Body of pancreas (tissue), 4 donors: Measurements from ENCODE around the gene ESYT2. TPM values are rescaled to one million over a fixed set of nuclear protein-coding genes. Genes with fewer than 3 reads are reported as not detected.
A peak's percentile ranks its signal among the peaks of the same experiment; 100 is the strongest.

Experiments
- ATAC-seq: fragments of 150-250 bp; one replicate; pipeline ENCODE4 v1.9.1; 2016
- DNase-seq, 4 donors: peaks; one replicate each; pipeline ENCODE4 v3.0.0-alpha.2; 2019
- H3K27ac ChIP-seq, 4 donors: fragments of 200-600 bp; sonication (generic); 1 replicate in 3 of 4; 2 replicates in 1 of 4; pipeline versions ENCODE4 v1.5.1 to v1.6.1; 2016 to 2019; ENCODE audit warnings: mild to moderate bottlenecking in 1 of 4, mixed read lengths in 1 of 4, moderate library complexity in 1 of 4
- H3K27me3 ChIP-seq, 2 donors: fragments of 200-600 bp; sonication (generic); one replicate each; pipeline ENCODE4 v1.6.0; 2016; ENCODE audit warnings: mild to moderate bottlenecking in 1 of 2
- H3K36me3 ChIP-seq, 2 donors: fragments of 200-600 bp; sonication (generic); replicated peaks in 1 of 2; 2 replicates each; pipeline ENCODE4 v1.5.1; 2016; ENCODE audit warnings: low read depth in 2 of 2; ENCODE audit not compliant: insufficient read depth in 1 of 2
- H3K4me1 ChIP-seq: fragments of 200-600 bp; sonication (generic); one replicate; pipeline ENCODE4 v1.6.0; 2016
- H3K4me3 ChIP-seq, 2 donors: fragments of 200-600 bp; sonication (generic); 1 replicate in 1 of 2; 2 replicates in 1 of 2; pipeline ENCODE4 v1.5.1; 2016 to 2019
- H3K9me3 ChIP-seq, 3 donors: fragments of 200-600 bp; sonication (generic); 1 replicate in 2 of 3; 2 replicates in 1 of 3; pipeline ENCODE4 v1.5.1; 2016
- POLR2A ChIP-seq, 3 donors: fragments of 450-650 bp; IDR thresholded peaks; one replicate each; pipeline ENCODE4 v1.6.1; 2016; ENCODE audit warnings: antibody characterized with exemption in 3 of 3, mild to moderate bottlenecking in 2 of 3
- WGBS, 2 donors: methylation state at CpG; one replicate each; pipeline ENCODE4 v1.1.5; 2017; 5-methylcytosine and 5-hydroxymethylcytosine counted together
- intact Hi-C: fragments of 100-400 bp; cut with DNase I; formaldehyde crosslinking; loops from one replicate; pipeline ENCODE4 v1.15.1; 2023
- total RNA-seq, 2 donors: library from RNA; depleted of rRNA; stranded (reverse); fragments of >200 nt; gene quantifications; one replicate each; pipeline ENCODE4 v1.1.0, GENCODE V29; 2016
- TF ChIP-seq, protein P1 (sequence below), 7 experiments: fragments of 450-650 bp in 4 of 7; fragments of 200-600 bp in 3 of 7; sonication (generic) in 3 of 7; IDR thresholded peaks; one replicate each; pipeline ENCODE4 v1.5.1; 2016 to 2019; ENCODE audit warnings: antibody characterized with exemption in 7 of 7

Gene ESYT2
- total RNA-seq, 2 donors from 2014 or later, result 35.9 to 40.5 TPM

DNA sequence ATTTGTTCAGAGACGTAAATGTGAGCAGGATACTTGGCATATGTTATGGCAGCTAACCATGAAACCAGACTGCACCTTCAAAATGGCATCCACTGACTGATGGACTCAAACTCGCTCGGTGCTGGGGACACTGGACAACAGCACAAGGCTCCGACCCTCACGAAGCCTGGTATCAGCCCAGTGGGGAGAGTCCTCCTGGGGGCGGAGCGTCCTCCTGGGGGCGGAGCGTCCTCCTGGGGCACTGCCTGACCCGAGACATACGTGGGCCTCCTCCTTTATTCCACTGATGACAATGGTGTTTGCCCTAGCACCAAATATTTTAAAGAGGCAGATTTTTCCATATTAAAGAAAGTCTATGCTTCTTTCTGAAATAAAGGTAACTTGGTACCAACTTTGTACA is 39.5 kb downstream of the ESYT2 start:
- no peaks in the 10 kb centered on the region for H3K9me3 ChIP-seq
- DNase-seq, result no peak
- intact Hi-C loops, result no loop called here
- 93 to 98% methylated on average over 11 of the region's 11 CpGs for WGBS, 2 donors
- H3K27me3 ChIP-seq, result no peaks in the 10 kb centered on the region
- no peak for ATAC-seq
- no peak overlapping the region for H3K27ac ChIP-seq
- H3K36me3 ChIP-seq, result peaks cover 0 to 2% of the 10 kb centered on the region in 2 donors
- H3K4me3 ChIP-seq, result no peak overlapping the region
- TF ChIP-seq, protein P1, sequence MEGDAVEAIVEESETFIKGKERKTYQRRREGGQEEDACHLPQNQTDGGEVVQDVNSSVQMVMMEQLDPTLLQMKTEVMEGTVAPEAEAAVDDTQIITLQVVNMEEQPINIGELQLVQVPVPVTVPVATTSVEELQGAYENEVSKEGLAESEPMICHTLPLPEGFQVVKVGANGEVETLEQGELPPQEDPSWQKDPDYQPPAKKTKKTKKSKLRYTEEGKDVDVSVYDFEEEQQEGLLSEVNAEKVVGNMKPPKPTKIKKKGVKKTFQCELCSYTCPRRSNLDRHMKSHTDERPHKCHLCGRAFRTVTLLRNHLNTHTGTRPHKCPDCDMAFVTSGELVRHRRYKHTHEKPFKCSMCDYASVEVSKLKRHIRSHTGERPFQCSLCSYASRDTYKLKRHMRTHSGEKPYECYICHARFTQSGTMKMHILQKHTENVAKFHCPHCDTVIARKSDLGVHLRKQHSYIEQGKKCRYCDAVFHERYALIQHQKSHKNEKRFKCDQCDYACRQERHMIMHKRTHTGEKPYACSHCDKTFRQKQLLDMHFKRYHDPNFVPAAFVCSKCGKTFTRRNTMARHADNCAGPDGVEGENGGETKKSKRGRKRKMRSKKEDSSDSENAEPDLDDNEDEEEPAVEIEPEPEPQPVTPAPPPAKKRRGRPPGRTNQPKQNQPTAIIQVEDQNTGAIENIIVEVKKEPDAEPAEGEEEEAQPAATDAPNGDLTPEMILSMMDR (IDR thresholded peaks at IDR 0.05), result no peak
- no peak for TF ChIP-seq POLR2A (IDR thresholded peaks at IDR 0.05)
- no peaks in the 10 kb centered on the region for H3K4me1 ChIP-seq

DNA sequence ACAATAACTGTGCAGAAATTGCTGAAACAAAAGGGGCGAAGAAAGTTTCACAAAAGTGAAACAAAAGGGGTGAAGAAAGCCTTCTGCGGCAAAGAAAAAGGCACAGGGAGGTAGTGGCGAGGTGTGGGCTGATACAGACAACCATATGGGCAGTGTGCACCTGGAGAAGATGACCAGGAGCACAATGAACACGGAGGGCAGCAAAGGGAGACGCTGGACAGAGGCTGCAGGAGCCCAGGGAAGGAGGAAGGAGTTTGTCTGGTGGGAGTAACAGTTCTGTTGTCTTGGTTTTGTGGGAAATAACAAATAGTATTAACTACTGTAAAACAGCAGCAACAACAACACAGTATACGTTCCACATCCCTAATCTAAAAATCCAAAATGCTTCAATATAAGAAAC is 42.4 kb downstream of the ESYT2 start:
- Histone ChIP-seq H3K27me3 (no peaks in the 10 kb centered on the region), H3K9me3 (no peaks in the 10 kb centered on the region), H3K4me3 (no peak overlapping the region), H3K27ac (no peak overlapping the region), H3K4me1 (no peaks in the 10 kb centered on the region), H3K36me3 (peaks cover 0 to 3% of the 10 kb centered on the region in 2 donors)
- TF ChIP-seq POLR2A (IDR thresholded peaks at IDR 0.05), result no peak
- TF ChIP-seq, protein P1 (IDR thresholded peaks at IDR 0.05), result no peak
- intact Hi-C loops, result no loop called here
- WGBS, 2 donors, result 90 to 92% methylated on average over 6 of the region's 6 CpGs
- no peak for ATAC-seq
- no peak for DNase-seq

- H3K4me3 ChIP-seq, result no peak overlapping the region
- DNase-seq (no peak), ATAC-seq (no peak)
- no peaks in the 10 kb centered on the region for H3K27me3 ChIP-seq
- H3K36me3 ChIP-seq, result peaks cover 0 to 3% of the 10 kb centered on the region in 2 donors
- TF ChIP-seq POLR2A (IDR thresholded peaks at IDR 0.05), result no peak
- TF ChIP-seq, protein P1 (IDR thresholded peaks at IDR 0.05), result no peak
- 88 to 92% methylated on average over 7 of the region's 7 CpGs for WGBS, 2 donors
- peaks cover 8% of the 10 kb centered on the region for H3K4me1 ChIP-seq
- no peak overlapping the region for H3K27ac ChIP-seq
- no peaks in the 10 kb centered on the region for H3K9me3 ChIP-seq
- intact Hi-C loops, result no loop called here
These were observed 45.0 kb downstream of the ESYT2 start for GRCh38 chr7:158784270-158784669.

DNA sequence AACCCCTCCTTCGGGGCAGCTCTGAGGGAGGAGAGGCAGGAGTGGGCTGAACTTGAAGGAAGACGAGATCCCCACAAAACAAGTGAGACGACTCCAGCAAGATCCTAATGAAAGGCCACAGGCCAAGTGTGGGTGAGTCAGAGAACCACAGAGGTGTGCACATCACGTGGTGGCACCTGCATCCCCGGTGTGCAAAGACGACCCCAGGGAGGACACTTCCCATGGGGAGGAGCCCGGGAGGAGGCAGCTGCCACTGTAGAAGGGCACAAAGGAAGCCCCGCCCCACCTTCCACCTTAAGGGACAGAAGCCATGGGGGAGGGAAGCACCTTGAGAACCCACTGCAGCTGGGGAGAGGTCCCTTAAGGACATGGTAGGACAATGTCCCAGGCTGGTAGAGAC is 45.7 kb downstream of the ESYT2 start:
- peak overlapping the region in 1 of 4 donors; percentile 7 for H3K27ac ChIP-seq
- H3K36me3 ChIP-seq, result peaks cover 0 to 3% of the 10 kb centered on the region in 2 donors
- no peaks in the 10 kb centered on the region for H3K27me3 ChIP-seq
- H3K4me3 ChIP-seq, result no peak overlapping the region
- no peaks in the 10 kb centered on the region for H3K9me3 ChIP-seq
- 57 to 70% methylated on average over 7 to 8 of the region's 8 CpGs for WGBS, 2 donors
- TF ChIP-seq, protein P1 (IDR thresholded peaks at IDR 0.05), result no peak
- peaks cover 11% of the 10 kb centered on the region for H3K4me1 ChIP-seq
- intact Hi-C loops, result no loop called here
- DNase-seq, result no peak
- no peak for ATAC-seq

DNA sequence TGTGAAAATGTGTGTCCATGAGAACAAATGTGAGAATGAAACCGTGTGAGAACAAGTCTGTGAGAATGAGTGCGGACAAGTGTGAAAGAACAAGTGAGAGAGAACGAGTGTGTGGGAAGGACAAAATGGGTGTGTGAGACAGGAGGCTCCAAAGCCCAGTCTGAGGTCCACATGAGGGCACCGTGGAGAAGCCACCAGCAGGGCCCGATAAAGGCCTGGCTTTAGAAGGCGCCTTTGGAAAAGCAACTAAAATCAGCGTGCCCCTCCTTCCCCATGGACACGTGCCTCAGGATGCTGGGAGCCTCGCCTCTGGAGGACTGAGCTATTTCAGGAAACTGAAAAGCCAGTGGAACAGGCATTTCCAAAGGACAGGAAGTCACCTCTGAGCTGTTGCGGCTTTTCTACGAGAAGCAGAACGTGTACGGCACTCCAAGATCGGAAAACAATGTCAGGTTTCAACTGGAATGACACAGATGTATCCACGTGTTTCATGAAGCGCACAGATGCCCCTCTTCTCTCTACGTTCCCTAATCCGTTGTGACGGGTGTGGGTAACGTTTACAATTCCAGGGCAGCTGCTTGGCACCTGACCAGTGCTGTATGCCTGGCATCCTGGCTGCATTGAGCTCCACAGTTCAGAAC is 46.4 kb downstream of the ESYT2 start:
- peak in 3 of 4 donors; percentile 15 to 28 (median 17) for DNase-seq
- H3K9me3 ChIP-seq, result no peaks in the 10 kb centered on the region
- peaks cover 11% of the 10 kb centered on the region for H3K4me1 ChIP-seq
- H3K27ac ChIP-seq, result peak overlapping the region in 1 of 4 donors; percentile 7
- H3K27me3 ChIP-seq, result no peaks in the 10 kb centered on the region
- no peak for ATAC-seq
- H3K36me3 ChIP-seq, result peaks cover 0 to 3% of the 10 kb centered on the region in 2 donors
- no peak overlapping the region for H3K4me3 ChIP-seq
- WGBS, 2 donors, result 79 to 91% methylated on average over 19 to 20 of the region's 20 CpGs
- TF ChIP-seq, protein P1 (IDR thresholded peaks at IDR 0.05), result peak in 3 of 7 experiments; percentile 8 to 18 (median 11)
- TF ChIP-seq POLR2A (IDR thresholded peaks at IDR 0.05), result no peak
- intact Hi-C loops, result no loop called here
